Measurements from ENCODE around the gene HLA-DQA1.
"Not testable (repeated sequence)": the region's sequence is repeated elsewhere in the genome, so short reads cannot be mapped to it uniquely, and the experiment has no call there.

HLA-DQA1 gene

DNA sequence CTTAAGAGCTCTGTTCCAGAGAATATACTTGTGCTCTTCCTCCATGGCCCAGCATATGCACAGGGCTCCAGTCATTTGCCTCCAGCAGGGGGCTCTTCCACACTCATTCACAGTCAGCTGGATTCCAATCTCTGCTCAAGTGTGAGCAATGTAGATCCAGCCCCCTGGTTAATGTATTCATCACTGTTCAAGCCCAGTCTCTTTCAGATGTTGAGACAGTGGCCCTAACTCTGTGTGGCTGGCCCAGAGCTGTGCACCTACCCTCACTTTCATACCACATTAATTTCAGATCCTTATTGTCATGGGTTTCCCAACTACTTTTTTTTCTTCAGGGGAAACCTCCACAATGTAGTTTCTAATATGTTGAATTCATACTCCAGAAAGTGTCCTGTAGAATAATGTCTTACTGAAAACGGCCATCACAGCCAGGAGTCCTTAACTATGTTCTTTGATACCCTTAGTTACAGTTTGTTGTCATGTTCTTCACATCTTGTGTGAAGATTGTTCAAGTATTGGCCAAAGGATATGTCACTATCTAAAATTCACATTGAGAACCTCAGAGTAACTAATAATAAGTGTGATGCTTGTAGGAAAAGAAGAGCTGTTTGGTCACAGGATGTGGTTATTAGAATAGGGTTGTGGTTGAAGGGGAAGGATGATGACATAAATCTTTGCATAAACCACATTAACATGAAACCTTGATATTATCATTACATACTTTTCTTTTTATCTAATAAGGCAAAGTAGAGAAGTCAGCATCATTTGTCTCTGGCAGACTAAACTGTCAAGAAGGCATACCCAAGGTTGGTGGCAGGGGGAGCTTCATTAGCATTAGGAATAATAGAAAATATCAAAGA, 14.4 kb upstream of the HLA-DQA1 start:
- DNase-seq: no peak

DNA sequence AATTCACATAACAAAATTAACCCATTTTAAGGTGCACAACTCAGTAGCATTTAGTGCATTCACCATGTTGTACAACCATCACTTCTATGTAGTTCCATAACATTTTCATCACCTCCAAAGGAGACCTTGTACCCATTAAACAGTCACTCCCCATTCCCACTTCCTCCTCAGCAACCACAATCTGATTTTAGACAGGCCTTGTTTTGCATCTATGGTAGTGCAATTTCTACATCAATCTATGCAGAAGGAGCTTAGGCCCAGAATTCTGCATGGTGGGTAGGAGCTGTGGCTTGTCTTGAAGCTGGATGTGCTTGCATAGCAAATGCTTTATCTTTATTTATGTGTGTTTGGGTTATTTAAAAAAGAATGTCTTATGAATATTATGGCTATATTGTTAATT, 13.5 kb upstream of the HLA-DQA1 start:
- DNase-seq: no peak

DNA sequence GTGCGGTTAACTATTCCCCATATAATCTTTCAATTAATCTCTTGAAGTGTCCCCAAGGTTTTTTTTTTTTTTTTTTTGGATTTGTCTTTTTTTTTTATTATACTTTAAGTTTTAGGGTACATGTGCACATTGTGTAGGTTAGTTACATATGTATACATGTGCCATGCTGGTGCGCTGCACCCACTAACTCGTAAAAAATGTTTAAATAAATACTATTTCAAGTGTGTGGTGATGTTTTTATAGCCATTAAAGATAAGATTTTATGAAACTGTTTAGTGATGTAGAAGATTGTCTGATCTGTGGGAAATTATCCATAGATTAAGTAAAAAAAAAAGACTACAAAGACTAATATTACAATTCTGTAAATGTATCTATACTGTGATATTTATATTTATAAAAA, 12.6 kb upstream of the HLA-DQA1 start:
- DNase-seq: no peak

DNA sequence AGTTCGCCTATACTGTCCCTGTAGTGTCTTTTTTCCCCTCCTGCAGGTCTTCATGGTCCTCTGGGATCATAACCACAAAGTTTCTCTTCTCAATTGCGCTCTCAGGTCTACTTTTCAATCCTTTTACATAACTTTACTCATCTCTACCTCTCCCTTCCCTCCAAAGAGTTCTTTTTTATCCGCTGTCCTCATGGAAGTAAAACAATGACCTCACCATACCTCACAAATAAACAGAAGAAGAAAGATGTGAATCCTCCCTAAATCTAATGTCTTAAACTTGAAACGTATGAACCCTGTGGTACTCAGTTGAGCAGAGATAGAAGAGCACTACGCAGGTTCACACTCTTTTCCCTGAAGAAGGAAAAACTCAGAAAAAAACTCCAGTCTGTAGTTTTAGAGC, 12.1 kb upstream of the HLA-DQA1 start:
- DNase-seq: no peak

DNA sequence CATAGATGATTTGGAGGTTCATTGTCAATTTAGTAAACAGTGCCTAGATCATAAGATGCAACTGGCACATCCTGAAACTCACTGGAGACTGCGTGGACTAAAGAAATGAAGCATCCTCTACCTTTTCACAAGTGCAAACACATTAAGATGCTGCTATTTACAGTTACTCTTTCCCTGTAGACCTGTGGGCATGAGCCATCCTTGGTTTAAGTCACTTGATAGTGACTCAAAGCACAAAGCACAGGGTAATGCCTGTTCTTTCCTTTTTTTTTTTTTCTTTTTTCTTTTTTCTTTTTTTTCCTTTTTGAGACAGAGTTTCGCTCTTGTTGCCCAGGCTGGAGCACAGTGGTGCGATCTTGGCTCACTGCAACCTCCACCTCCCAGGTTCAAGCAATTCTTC, 10.0 kb upstream of the HLA-DQA1 start:
- no peak for DNase-seq

DNA sequence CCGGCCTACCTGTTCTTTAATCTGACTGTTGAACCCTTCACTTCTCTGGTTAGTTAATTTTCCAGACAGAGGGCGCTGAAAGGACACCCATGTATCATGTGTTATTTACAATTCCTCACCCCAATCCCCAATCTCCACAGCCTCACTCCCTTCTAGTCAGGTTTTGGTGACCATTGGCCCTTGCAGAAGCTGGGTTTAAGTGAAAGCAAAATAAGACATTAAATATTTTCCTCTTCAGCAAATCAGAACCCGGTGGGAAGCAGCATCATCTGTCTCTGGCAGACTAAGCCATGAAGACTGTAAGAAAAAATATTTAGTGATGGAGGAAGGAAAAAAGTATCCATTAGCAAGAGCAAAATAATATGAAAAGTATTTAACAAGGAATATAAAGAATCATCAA, 9.4 kb upstream of the HLA-DQA1 start:
- DNase-seq: no peak

DNA sequence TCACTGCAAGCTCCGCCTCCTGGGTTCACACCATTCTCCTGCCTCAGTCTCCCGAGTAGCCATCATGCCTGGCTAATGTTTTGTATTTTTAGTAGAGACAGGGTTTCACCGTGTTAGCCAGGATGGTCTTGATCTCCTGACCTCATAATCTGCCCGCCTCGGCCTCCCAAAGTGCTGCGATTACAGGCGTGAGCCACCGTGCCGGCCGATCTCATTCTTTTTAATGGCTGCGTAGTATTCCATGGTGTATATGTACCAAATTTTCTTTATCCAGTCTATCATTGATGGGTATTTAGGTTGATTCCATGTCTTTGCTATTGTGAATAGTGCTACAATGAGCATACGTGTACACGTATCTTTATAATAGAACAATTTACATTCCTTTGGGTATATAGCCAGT, 7.4 kb upstream of the HLA-DQA1 start:
- not testable (repeated sequence) for DNase-seq

DNA sequence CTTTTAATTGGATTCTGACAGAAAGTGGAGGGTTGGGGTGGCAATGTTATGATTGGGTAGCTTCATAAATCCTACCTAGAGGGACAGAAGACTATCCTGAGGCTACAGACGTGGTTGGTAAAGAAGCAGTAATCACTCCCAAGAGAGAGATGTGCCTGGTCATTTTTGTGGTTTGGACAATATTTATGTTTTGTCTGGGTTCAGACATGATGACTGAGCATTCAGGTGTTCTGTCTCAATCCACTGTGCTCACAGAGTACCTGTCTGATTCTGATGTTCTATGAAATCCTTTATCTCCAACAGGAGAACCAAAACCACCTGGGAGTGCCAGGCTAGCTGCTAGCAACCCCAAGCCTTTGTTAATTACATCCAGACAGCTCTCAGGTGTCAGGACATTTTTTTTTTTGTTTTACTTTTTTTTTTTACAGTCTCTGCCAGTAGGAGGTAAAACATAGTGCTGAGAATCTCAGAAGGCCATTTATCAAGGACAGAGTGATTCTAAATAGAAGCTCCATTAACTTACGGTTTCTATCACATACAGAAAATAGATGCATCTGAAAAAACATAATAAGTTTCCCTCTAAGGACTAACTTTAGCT, 1.6 kb upstream of the HLA-DQA1 start:
- DNase-seq: no peak

DNA sequence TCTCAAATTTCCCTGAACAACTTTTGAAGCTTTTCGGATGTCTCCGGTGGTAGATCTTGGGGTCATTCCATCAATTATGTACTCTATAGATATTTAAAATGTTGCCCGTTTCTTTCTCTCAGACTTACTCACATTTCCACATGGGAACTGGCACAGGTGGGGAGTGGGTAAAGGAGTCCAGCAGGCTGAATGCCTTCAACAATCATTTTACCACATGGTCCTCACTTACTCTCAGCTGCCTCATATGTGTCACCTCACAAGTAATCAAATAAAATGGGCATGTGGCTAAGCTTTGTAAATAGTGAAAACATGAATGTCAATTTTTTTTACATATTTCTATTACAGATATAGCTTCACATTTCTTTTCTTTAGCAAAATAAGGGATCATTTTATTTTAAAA, 677 bp downstream of the HLA-DQA1 start:
- no peak for DNase-seq

DNA sequence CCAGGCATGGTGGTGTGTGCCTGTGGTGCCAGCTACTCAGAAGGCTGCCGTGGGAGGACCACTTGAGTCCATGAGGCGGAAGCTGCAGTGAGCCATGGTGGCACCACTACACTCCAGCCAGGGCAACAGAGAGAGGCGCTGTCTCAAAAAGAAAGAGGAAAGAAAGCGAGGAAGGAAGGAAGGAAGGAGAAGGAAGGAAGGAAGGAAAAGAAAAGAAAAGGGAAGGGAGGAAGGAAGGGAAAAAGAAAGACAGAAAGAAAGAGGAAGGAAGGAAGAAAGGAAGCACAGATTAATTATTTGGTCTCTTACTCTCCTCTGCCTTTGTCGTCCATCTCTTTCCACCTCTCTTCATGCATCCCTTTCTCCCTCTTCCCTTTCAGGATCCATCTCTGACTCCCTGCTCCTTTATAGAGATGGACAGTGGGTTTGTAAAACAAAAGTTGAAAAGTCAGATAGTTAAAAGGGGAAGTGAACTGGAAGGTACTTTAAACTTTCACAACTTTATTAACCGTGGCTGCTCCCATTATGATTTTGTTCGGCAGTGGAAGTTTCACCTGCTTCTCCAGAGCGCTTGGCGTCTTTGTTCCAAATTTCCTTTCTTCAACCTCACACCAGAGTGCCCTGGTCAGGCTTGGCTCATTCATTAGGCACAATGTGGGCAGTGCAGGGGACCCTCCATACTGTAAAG, 1.5 kb downstream of the HLA-DQA1 start:
- DNase-seq: no peak

DNA sequence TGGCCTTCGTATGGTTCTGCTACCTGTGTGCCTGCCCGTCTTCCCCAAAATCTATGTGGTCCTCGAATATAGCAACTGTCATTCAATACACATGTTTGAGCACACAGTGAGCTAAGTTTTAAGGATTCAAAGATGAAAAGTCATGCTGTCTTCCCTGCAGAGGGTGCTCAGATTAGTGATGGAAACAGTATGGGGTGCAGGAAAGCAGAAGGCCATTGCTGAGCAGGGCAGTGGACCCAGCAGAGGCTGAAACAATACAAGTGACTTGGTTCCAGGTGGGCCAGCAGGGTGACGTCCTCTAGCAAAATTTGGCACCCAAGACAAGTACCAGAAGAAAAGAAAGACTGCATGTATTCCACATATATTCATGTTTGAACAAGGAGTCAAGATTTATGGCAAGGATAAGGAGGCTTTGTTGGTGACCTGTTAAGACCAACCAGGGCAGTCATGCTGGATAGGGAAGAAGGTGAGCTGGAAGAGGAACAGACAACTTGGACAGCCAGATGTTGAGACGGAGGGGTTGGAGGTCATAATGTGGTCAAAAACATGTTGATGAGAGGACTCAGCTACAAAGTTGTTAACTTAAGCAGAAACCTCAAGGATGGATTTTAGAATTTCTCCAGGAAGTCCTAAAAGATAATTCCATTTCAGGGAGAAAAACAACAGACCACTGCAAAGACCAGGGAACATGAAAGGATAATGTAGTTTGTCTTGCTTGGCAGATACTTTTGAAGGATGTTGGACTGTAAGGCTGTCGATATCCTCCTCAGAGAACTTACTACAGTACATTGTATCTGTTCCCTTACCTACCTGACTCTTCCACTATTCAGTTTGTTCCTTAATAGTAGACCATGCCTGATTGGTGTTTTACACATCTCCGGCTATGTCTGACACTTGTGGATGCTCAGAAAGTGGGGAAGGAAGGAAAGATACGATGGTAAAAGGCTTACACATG, 2.5 kb downstream of the HLA-DQA1 start:
- no peak for DNase-seq

DNA sequence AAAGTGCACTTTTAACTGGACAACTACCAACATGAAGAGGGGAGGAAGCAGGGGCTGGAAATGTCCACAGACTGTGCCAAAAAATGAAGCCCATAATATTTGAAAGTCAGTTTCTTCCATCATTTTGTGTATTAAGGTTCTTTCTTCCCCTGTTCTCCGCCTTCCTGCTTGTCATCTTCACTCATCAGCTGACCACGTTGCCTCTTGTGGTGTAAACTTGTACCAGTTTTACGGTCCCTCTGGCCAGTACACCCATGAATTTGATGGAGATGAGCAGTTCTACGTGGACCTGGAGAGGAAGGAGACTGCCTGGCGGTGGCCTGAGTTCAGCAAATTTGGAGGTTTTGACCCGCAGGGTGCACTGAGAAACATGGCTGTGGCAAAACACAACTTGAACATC, 3.9 kb downstream of the HLA-DQA1 start:
- DNase-seq: no peak

DNA sequence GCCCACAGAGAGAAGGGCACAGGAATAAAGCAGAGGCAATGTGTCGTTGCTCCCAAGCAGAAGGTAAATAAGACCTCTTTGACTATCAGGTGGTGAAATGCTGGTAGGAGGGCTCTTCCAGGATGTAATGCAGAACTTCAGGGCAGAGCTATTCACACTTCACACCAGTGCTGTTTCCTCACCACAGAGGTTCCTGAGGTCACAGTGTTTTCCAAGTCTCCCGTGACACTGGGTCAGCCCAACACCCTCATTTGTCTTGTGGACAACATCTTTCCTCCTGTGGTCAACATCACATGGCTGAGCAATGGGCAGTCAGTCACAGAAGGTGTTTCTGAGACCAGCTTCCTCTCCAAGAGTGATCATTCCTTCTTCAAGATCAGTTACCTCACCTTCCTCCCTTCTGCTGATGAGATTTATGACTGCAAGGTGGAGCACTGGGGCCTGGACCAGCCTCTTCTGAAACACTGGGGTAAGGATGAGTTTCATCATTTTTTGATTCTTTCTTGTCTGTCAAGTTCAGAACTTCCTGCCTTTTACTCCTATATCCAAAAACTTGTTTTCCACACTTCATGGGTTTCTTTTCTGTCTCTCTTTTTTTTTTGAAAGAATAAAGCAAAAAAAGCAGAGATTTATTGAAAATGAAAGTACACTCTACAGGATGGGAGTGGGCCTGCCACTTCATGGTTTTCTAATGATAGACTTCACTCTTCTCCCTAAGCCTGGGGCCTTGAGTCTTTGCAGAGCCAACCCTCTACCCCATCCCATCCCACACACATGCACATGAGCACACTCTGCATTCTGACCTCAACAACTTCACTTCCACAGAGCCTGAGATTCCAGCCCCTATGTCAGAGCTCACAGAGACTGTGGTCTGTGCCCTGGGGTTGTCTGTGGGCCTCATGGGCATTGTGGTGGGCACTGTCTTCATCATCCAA, 4.8 kb downstream of the HLA-DQA1 start:
- DNase-seq: not testable (repeated sequence)

DNA sequence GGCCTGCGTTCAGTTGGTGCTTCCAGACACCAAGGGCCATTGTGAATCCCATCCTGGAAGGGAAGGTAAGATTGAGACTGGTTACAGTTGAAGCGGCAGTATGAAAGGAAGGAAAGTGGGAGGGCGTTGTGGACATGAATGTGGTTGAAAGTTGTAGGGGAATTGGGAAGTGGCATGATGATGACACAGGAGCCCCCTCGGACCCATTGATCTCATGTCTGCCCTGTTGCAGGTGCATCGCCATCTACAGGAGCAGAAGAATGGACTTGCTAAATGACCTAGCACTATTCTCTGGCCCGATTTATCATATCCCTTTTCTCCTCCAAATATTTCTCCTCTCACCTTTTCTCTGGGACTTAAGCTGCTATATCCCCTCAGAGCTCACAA, 5.5 kb downstream of the HLA-DQA1 start:
- DNase-seq: no peak

DNA sequence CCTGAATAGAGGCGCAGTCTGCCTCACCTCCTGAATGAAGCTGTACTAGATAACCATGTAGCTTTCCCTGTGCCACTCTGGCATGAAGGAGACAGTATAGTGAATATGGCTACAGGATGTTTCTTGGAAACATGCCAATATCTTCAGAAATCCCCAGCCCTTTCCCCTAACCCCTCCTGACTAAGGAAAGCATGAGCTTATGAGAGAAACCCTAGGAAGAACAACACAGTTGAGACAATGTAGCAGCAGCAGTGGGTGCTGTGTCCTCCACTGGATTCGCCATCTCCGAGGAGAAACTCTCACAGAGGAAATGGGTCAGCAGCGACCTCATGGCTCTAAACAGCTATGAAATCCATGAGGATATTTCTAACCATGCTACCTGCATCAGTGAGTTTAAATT, 6.7 kb downstream of the HLA-DQA1 start:
- no peak for DNase-seq

DNA sequence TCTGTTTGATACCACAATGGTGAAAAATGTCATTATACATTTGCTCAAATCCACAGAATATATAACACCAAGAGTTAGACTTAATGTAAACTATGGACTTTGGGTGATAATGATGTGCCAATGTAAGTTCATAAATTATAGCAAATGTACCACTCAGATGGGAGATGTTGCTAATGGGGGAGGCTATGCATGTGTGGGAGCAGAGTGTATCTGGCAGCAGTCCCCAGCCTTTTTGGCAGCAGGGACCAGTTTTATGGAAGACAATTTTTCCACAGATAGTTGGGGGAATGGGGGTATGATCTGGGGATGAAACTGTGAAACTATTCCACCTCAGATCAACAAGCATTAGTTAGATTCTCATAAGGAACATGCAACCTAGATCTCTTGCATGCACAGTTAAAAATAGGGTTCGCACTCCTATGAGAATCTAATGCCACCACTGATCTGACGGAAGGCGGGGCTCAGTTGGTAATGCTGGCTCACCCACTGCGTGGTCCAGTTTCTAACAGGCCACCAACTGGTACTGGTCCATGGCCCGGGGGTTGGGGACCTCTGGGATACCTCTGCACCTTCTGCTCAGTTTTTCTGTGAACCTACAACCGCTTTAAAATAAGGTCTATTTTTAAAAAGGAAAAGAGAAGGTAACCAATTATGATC, 8.0 kb downstream of the HLA-DQA1 start:
- no peak for DNase-seq

DNA sequence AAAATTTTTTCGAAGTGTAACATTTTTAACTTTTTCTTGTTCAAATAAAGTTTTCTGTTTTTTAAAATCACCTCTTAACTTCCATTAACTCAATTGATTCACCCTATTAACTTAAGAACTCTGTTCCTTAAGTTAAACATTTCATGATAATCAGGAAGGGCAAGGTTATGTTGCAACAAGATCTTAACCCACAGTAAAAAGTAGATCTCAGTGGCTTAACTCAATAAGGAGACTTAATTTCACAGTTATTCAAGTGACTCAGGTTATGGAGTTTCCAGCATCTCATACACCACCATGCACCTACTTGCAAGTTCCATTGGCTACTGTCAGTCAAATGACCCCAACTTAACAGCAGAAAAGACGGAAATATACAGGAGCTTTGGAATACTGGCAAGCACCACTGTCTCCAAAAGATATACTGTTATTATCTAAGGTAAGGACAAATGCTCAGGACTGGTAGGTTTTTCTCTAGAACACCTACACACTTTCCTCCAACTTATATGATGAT, 18.1 kb downstream of the HLA-DQA1 start:
- DNase-seq: no peak

DNA sequence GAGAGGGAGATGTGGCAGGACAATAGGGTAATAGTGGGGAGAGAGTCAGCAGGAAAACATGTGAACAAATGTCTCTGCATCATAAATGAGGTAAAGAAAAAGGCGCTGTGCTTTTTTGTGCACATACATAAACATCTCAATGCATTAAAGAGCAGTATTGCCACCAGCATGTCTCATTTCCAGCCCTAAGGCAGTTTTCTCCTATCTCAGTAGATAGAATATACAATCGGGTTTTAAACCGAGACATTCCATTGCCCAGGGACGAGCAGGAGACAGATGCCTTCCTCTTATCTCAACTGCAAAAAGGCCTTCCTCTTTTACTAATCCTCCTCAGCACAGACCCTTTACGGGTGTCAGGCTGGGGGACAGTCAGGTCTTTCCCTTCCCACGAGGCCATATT, 20.1 kb downstream of the HLA-DQA1 start:
- not testable (repeated sequence) for DNase-seq

DNA sequence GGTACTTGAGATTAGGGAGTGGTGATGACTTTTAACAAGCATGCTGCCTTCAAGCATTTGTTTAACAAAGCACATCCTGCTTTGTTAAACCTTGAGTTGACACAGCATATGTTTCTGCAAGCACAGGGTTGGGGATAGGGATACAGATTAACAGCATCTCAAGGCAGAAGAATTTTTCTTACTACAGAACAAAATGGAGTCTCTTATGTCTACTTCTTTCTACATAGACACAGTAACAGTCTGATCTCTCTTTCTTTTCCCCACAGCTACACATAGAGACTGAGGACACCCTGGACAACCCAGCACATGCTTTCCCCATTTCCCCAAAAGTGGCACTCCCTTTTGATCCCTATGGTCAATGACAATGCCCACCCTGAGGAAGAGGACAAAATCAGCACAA, 20.6 kb downstream of the HLA-DQA1 start:
- DNase-seq: not testable (repeated sequence)

DNA sequence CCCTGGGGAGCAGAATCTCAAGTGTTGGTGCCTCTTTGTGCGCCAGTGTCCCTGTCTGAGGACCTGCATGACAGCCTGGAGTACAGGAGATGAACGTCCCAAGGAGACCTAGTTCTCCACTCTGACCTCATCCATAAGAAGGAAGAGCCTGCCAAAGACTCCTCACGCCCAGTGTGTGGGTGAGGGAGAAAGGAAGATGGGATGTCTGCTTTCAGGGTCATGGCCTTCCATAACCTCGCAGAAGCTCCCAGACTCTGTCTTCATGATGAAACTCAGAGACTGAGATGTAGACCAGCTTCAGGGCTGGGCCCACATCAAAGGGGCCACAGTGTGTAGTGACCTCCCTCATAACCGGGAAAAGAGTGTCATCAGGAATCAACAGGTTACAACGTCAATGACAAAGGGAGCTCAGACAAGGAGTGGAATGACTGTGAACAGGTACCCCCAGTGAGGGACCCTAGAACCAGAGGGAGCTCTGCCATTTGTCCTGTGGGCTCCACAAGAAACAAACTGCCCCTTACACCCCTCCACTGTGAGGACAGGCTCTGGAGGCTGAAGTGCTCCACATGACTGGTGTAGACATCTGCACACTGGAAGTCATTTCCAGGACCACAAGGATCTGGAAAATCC, 21.2 kb downstream of the HLA-DQA1 start:
- DNase-seq: no peak

All from NCI-H446 treated with DMSO at 0.1 percent for 48 hours (cell line).